Left ventricle myocardium inferior (tissue), 1 donor: Measurements from ENCODE around the gene AMPD1. TPM values are rescaled to one million over a fixed set of nuclear protein-coding genes. Genes with fewer than 3 reads are reported as not detected.

Experiments used
- DNase-seq: peaks from one replicate; pipeline ENCODE4 v3.0.0-alpha.2; 2020
- H3K27ac ChIP-seq: fragments of 200-600 bp; replicated peaks from 2 replicates; pipeline ENCODE4 v1.8.0; 2021
- H3K27me3 ChIP-seq: fragments of 200-600 bp; 2 replicates; pipeline ENCODE4 v1.8.0; 2021; ENCODE audit warnings: low read depth
- H3K36me3 ChIP-seq: fragments of 200-600 bp; 2 replicates; pipeline ENCODE4 v1.8.0; 2021
- H3K4me1 ChIP-seq: fragments of 200-600 bp; 2 replicates; pipeline ENCODE4 v1.8.0; 2021
- H3K4me3 ChIP-seq: fragments of 200-600 bp; 2 replicates; pipeline ENCODE4 v1.8.0; 2021; ENCODE audit warnings: mild to moderate bottlenecking, moderate library complexity
- H3K9me3 ChIP-seq: fragments of 200-600 bp; replicated peaks from 2 replicates; pipeline ENCODE4 v1.8.0; 2021
- intact Hi-C: fragments of 100-400 bp; cut with micrococcal nuclease; formaldehyde crosslinking; loops from one replicate; pipeline ENCODE4 v1.11.0; 2022
- total RNA-seq: library from RNA; stranded (reverse); fragmentation: NEBNext Ultra II Directional; extraction: Animal tissue kit (Norgen Biotek cat#: 25700); gene quantifications from one replicate; pipeline ENCODE4 v1.2.1, GENCODE V29; 2021
- TF ChIP-seq, protein P1 (sequence below): fragments of 200-600 bp; IDR thresholded peaks from 2 replicates; pipeline ENCODE4 v1.8.0; 2021; ENCODE audit warnings: antibody characterized with exemption, mild to moderate bottlenecking, borderline replicate concordance
- donor health status: DM: no; HTN: yes; CAD: no; lungs with severe emphysema.

AMPD1 gene
- total RNA-seq, 1 donor from 2014 or later = not detected

DNA sequence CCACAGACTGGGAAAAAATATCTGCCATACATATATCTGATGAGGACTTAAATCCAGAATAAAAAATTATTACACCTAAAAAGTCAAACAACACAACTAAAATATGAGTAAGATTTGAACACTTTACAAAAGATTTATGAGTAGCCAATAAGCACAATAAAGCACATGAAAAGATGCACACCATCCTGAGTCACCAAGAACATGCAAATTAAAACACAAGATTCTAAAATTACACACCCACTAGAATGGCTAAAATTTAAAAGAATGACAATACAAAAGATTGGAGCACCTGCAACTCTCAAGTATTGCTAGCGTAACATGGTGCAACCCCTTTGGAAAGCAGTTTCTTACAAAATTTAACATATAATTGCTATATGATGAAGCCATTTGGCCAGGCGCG lies 56.4 kb downstream of the AMPD1 start:
- Histone ChIP-seq H3K4me3 (no peak overlapping the region), H3K36me3 (no peaks in the 10 kb centered on the region), H3K27ac (no peak overlapping the region), H3K27me3 (no peaks in the 10 kb centered on the region), H3K9me3 (no peaks in the 10 kb centered on the region), H3K4me1 (no peaks in the 10 kb centered on the region)
- intact Hi-C loops = no loop called here
- TF ChIP-seq, protein P1, sequence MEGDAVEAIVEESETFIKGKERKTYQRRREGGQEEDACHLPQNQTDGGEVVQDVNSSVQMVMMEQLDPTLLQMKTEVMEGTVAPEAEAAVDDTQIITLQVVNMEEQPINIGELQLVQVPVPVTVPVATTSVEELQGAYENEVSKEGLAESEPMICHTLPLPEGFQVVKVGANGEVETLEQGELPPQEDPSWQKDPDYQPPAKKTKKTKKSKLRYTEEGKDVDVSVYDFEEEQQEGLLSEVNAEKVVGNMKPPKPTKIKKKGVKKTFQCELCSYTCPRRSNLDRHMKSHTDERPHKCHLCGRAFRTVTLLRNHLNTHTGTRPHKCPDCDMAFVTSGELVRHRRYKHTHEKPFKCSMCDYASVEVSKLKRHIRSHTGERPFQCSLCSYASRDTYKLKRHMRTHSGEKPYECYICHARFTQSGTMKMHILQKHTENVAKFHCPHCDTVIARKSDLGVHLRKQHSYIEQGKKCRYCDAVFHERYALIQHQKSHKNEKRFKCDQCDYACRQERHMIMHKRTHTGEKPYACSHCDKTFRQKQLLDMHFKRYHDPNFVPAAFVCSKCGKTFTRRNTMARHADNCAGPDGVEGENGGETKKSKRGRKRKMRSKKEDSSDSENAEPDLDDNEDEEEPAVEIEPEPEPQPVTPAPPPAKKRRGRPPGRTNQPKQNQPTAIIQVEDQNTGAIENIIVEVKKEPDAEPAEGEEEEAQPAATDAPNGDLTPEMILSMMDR = no peak
- no peak for DNase-seq

DNA sequence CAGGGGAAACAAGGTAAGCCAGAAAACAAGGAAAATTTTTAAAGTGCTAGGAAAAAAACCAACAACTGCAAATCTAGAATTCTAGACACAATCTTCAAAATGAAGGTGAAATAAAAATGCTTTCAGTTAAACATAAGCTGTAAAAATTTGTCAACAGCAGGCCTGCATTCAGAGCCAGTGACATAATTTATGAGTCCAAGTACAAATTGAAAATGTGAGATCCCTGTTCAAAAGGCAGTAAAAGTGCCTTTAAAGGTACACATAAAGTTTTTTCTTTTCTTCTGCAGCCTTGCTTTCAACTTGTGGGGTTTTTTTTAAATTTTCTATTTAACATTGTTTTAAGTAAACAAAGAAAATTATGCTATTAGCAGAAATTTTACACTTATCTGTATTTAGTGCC lies 62.9 kb downstream of the AMPD1 start:
- no peak overlapping the region for H3K4me3 ChIP-seq
- TF ChIP-seq, protein P1 = no peak
- intact Hi-C loops = no loop called here

DNA sequence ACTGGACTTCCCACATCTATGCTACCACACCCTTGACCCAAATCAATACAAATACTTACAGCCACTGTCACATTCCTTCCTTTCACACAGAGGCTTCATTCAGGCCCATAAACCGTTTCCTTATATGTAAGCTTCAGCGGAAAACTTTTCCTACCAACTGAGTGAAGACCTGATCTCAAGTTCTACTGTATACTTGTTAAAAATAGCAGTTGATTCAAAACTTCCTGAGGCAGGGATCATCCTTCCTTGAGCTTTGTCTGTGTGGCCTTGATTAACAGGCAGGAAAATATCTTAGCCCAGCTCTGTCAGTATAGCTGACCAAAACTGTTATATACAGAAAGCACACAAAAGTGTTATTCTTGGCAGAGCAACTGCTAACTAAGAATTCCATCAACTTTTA lies 68.2 kb downstream of the AMPD1 start:
- TF ChIP-seq, protein P1 = no peak
- Histone ChIP-seq H3K4me3 (no peak overlapping the region), H3K27me3 (no peaks in the 10 kb centered on the region), H3K4me1 (no peaks in the 10 kb centered on the region), H3K27ac (no peak overlapping the region), H3K36me3 (peaks cover 3% of the 10 kb centered on the region), H3K9me3 (peaks cover 8% of the 10 kb centered on the region)
- no peak for DNase-seq
- intact Hi-C loops = no loop called here

More for the DNA sequence above, 62.9 kb downstream of the AMPD1 start:
- no peaks in the 10 kb centered on the region for H3K4me1 ChIP-seq
- H3K27ac ChIP-seq = no peak overlapping the region
- no peaks in the 10 kb centered on the region for H3K27me3 ChIP-seq
- no peak for DNase-seq
- peaks cover 14% of the 10 kb centered on the region for H3K9me3 ChIP-seq
- no peaks in the 10 kb centered on the region for H3K36me3 ChIP-seq

DNA sequence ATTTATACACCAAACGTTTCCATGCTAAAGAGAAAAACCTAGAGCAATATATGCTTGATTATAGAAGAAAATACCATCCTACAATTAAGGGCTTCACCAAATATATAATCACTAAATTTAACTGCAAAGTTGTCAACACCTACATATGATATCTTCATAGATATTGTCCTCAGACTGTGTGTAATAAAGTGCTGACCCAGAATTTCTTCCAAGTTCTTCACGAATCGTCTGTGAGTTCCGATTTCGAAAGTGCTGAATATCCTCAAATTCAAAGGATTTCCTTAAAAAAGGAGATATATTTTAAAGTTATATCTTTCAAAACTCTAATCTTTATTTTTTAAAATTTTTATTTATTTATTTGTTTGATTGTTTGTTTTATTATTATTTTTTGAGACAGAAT lies 72.0 kb downstream of the AMPD1 start:
- intact Hi-C loops = no loop called here
- Histone ChIP-seq H3K4me1 (no peaks in the 10 kb centered on the region), H3K36me3 (peaks cover 11% of the 10 kb centered on the region), H3K27me3 (no peaks in the 10 kb centered on the region), H3K9me3 (no peaks in the 10 kb centered on the region), H3K4me3 (no peak overlapping the region), H3K27ac (no peak overlapping the region)
- TF ChIP-seq, protein P1 = no peak
- no peak for DNase-seq

Other genes with a start within 250 kb of the AMPD1 start
- 14.2 TPM for gene TRIM33, start 184.3 kb downstream of the AMPD1 start, total RNA-seq
- 32.9 TPM for gene BCAS2, start 113.9 kb downstream of the AMPD1 start, total RNA-seq
- gene DENND2C, start 25.5 kb downstream of the AMPD1 start, total RNA-seq = 3.2 TPM
- 7.6 TPM for gene NRAS, start 21.2 kb upstream of the AMPD1 start, total RNA-seq
- 910 TPM for gene CSDE1, start 62.4 kb upstream of the AMPD1 start, total RNA-seq
- 26.0 TPM for gene SIKE1, start 85.1 kb upstream of the AMPD1 start, total RNA-seq
- gene SYCP1, start 159.3 kb upstream of the AMPD1 start, total RNA-seq = not detected